K562 (cell line): ENCODE measurements around the gene NSUN2. TPM values are rescaled to one million over a fixed set of nuclear protein-coding genes. Genes with fewer than 3 reads are reported as not detected.

Source experiments
- HDAC2 ChIP-seq: fragments of 450-650 bp; IDR thresholded peaks from 2 replicates; pipeline ENCODE4 v1.6.1; 2016; ENCODE audit warnings: mild to moderate bottlenecking
- polyA plus RNA-seq, 8 experiments: library from polyadenylated mRNA; depleted of rRNA in 4 of 8; stranded (reverse) in 5 of 8; unstranded in 3 of 8; fragments of >200 nt; fragmentation: Nextera tagmentation in 2 of 8; fragmentation: Illumina TruSeq in 1 of 8; extraction: Ambion mirVana in 2 of 8; extraction: Trizol in 1 of 8; gene quantifications; 2 replicates each; pipeline versions ENCODE4 v1.2.1 to v1.2.3, GENCODE V29; 2011 to 2014; ENCODE audit warnings: inconsistent platforms in 1 of 8, missing spikeins in 1 of 8
- total RNA-seq, 7 experiments: library from RNA; depleted of rRNA in 6 of 7; stranded (reverse); fragments of >200 nt in 6 of 7; fragmentation: Illumina TruSeq in 2 of 7; extraction: Trizol in 2 of 7; gene quantifications; 2 replicates each; pipeline versions ENCODE4 v1.2.1 to v1.2.3, GENCODE V29; 2011 to 2021; ENCODE audit warnings: low replicate concordance in 1 of 7
- TF ChIP-seq, protein P1 (sequence below): fragments of 450-650 bp; IDR thresholded peaks from 2 replicates; pipeline ENCODE4 v1.6.1; 2016; ENCODE audit warnings: mild to moderate bottlenecking, moderate library complexity

Gene NSUN2
- total and polyA plus RNA-seq, 9 of the 15 experiments (the other 6 are each of a cell fraction or from before 2014, with no cell fraction given): 9.2 to 167 (median 127) TPM

GRCh38 chr5:6616632-6617031 lies 16.2 kb downstream of the NSUN2 start (continued):
- TF ChIP-seq, protein P1, sequence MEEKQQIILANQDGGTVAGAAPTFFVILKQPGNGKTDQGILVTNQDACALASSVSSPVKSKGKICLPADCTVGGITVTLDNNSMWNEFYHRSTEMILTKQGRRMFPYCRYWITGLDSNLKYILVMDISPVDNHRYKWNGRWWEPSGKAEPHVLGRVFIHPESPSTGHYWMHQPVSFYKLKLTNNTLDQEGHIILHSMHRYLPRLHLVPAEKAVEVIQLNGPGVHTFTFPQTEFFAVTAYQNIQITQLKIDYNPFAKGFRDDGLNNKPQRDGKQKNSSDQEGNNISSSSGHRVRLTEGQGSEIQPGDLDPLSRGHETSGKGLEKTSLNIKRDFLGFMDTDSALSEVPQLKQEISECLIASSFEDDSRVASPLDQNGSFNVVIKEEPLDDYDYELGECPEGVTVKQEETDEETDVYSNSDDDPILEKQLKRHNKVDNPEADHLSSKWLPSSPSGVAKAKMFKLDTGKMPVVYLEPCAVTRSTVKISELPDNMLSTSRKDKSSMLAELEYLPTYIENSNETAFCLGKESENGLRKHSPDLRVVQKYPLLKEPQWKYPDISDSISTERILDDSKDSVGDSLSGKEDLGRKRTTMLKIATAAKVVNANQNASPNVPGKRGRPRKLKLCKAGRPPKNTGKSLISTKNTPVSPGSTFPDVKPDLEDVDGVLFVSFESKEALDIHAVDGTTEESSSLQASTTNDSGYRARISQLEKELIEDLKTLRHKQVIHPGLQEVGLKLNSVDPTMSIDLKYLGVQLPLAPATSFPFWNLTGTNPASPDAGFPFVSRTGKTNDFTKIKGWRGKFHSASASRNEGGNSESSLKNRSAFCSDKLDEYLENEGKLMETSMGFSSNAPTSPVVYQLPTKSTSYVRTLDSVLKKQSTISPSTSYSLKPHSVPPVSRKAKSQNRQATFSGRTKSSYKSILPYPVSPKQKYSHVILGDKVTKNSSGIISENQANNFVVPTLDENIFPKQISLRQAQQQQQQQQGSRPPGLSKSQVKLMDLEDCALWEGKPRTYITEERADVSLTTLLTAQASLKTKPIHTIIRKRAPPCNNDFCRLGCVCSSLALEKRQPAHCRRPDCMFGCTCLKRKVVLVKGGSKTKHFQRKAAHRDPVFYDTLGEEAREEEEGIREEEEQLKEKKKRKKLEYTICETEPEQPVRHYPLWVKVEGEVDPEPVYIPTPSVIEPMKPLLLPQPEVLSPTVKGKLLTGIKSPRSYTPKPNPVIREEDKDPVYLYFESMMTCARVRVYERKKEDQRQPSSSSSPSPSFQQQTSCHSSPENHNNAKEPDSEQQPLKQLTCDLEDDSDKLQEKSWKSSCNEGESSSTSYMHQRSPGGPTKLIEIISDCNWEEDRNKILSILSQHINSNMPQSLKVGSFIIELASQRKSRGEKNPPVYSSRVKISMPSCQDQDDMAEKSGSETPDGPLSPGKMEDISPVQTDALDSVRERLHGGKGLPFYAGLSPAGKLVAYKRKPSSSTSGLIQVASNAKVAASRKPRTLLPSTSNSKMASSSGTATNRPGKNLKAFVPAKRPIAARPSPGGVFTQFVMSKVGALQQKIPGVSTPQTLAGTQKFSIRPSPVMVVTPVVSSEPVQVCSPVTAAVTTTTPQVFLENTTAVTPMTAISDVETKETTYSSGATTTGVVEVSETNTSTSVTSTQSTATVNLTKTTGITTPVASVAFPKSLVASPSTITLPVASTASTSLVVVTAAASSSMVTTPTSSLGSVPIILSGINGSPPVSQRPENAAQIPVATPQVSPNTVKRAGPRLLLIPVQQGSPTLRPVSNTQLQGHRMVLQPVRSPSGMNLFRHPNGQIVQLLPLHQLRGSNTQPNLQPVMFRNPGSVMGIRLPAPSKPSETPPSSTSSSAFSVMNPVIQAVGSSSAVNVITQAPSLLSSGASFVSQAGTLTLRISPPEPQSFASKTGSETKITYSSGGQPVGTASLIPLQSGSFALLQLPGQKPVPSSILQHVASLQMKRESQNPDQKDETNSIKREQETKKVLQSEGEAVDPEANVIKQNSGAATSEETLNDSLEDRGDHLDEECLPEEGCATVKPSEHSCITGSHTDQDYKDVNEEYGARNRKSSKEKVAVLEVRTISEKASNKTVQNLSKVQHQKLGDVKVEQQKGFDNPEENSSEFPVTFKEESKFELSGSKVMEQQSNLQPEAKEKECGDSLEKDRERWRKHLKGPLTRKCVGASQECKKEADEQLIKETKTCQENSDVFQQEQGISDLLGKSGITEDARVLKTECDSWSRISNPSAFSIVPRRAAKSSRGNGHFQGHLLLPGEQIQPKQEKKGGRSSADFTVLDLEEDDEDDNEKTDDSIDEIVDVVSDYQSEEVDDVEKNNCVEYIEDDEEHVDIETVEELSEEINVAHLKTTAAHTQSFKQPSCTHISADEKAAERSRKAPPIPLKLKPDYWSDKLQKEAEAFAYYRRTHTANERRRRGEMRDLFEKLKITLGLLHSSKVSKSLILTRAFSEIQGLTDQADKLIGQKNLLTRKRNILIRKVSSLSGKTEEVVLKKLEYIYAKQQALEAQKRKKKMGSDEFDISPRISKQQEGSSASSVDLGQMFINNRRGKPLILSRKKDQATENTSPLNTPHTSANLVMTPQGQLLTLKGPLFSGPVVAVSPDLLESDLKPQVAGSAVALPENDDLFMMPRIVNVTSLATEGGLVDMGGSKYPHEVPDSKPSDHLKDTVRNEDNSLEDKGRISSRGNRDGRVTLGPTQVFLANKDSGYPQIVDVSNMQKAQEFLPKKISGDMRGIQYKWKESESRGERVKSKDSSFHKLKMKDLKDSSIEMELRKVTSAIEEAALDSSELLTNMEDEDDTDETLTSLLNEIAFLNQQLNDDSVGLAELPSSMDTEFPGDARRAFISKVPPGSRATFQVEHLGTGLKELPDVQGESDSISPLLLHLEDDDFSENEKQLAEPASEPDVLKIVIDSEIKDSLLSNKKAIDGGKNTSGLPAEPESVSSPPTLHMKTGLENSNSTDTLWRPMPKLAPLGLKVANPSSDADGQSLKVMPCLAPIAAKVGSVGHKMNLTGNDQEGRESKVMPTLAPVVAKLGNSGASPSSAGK: no peak
- TF ChIP-seq HDAC2: no peak
